Measurements from ENCODE around the gene LRRC28. TPM values are rescaled to one million over a fixed set of nuclear protein-coding genes. Genes with fewer than 3 reads are reported as not detected.

The LRRC28 gene
- polyA plus RNA-seq, 1 donor from 2014 or later, result 20.4 TPM

GRCh38 chr15:99429681-99430081, 178.4 kb downstream of the LRRC28 start:
- H3K9ac ChIP-seq (ENCODE audit: low read length), result no peak overlapping the region
- no peak overlapping the region for H3K27ac ChIP-seq (ENCODE audit: low read length)
- no peaks in the 10 kb centered on the region for H3K27me3 ChIP-seq (ENCODE audit: insufficient read depth, low read depth, low read length)
- no peak overlapping the region for H3K4me2 ChIP-seq (ENCODE audit: low read length)
- H2AFZ ChIP-seq (ENCODE audit: low read depth, low read length), result no peak overlapping the region
- no peaks in the 10 kb centered on the region for H4K20me1 ChIP-seq (ENCODE audit: insufficient read depth)
- no peaks in the 10 kb centered on the region for H3K9me2 ChIP-seq (ENCODE audit: insufficient read depth, low read length)
- no peaks in the 10 kb centered on the region for H3K9me3 ChIP-seq (ENCODE audit: low read length)
- no peak overlapping the region for H3K4me3 ChIP-seq (ENCODE audit: low read length)
- TF ChIP-seq POLR2AphosphoS5 (IDR thresholded peaks at IDR 0.05) (no peak), RAD21 (conservative IDR thresholded peaks at IDR 0.05) (no peak), EP300 (conservative IDR thresholded peaks at IDR 0.05; ENCODE audit: poor library complexity, severe bottlenecking) (no peak)
- no peaks in the 10 kb centered on the region for H3K79me2 ChIP-seq (replicated peaks; ENCODE audit: insufficient read depth, low read length)
- H3K36me3 ChIP-seq (ENCODE audit: insufficient read depth, low read length), result no peaks in the 10 kb centered on the region
- H3F3A ChIP-seq (ENCODE audit: insufficient read depth, low read length, poor library complexity, severe bottlenecking), result no peaks in the 10 kb centered on the region

- TF ChIP-seq MXI1 (conservative IDR thresholded peaks at IDR 0.05; ENCODE audit: poor library complexity, severe bottlenecking) (no peak), TAF1 (IDR thresholded peaks at IDR 0.05; ENCODE audit: low read depth) (no peak)
- H4K20me1 ChIP-seq (ENCODE audit: insufficient read depth), result no peaks in the 10 kb centered on the region
- no peak overlapping the region for H3K4me2 ChIP-seq (ENCODE audit: low read length)
Observed at GRCh38 chr15:99430881-99431401, 179.7 kb downstream of the LRRC28 start.

GRCh38 chr15:99431661-99432091, 180.4 kb downstream of the LRRC28 start:
- Histone ChIP-seq H3K36me3 (ENCODE audit: insufficient read depth, low read length) (no peaks in the 10 kb centered on the region), H3K9ac (ENCODE audit: low read length) (no peak overlapping the region), H3K9me3 (ENCODE audit: low read length) (no peaks in the 10 kb centered on the region), H3K4me2 (ENCODE audit: low read length) (no peak overlapping the region), H3K79me2 (replicated peaks; ENCODE audit: insufficient read depth, low read length) (no peaks in the 10 kb centered on the region), H4K20me1 (ENCODE audit: insufficient read depth) (no peaks in the 10 kb centered on the region), H3K9me2 (ENCODE audit: insufficient read depth, low read length) (no peaks in the 10 kb centered on the region), H3K4me3 (ENCODE audit: low read length) (no peak overlapping the region), H3F3A (ENCODE audit: insufficient read depth, low read length, poor library complexity, severe bottlenecking) (no peaks in the 10 kb centered on the region), H3K27me3 (ENCODE audit: insufficient read depth, low read depth, low read length) (no peaks in the 10 kb centered on the region), H2AFZ (ENCODE audit: low read depth, low read length) (no peak overlapping the region), H3K27ac (ENCODE audit: low read length) (no peak overlapping the region)
- TF ChIP-seq SMC3 (conservative IDR thresholded peaks at IDR 0.05; ENCODE audit: poor library complexity) (no peak), TAF1 (IDR thresholded peaks at IDR 0.05; ENCODE audit: low read depth) (no peak)

More at GRCh38 chr15:99430881-99431401, 179.7 kb downstream of the LRRC28 start:
- no peak overlapping the region for H3K9ac ChIP-seq (ENCODE audit: low read length)
- H3K36me3 ChIP-seq (ENCODE audit: insufficient read depth, low read length), result no peaks in the 10 kb centered on the region
- no peak overlapping the region for H3K4me3 ChIP-seq (ENCODE audit: low read length)
- H3K27me3 ChIP-seq (ENCODE audit: insufficient read depth, low read depth, low read length), result no peaks in the 10 kb centered on the region
- no peak overlapping the region for H2AFZ ChIP-seq (ENCODE audit: low read depth, low read length)
- H3K79me2 ChIP-seq (replicated peaks; ENCODE audit: insufficient read depth, low read length), result no peaks in the 10 kb centered on the region
- H3F3A ChIP-seq (ENCODE audit: insufficient read depth, low read length, poor library complexity, severe bottlenecking), result no peaks in the 10 kb centered on the region
- H3K9me3 ChIP-seq (ENCODE audit: low read length), result no peaks in the 10 kb centered on the region
- H3K27ac ChIP-seq (ENCODE audit: low read length), result no peak overlapping the region
- H3K9me2 ChIP-seq (ENCODE audit: insufficient read depth, low read length), result no peaks in the 10 kb centered on the region

GRCh38 chr15:99432271-99433025, 181.2 kb downstream of the LRRC28 start:
- no peak overlapping the region for H3K27ac ChIP-seq (ENCODE audit: low read length)
- H3K9me2 ChIP-seq (ENCODE audit: insufficient read depth, low read length), result no peaks in the 10 kb centered on the region
- TF ChIP-seq POLR2AphosphoS5 (IDR thresholded peaks at IDR 0.05), result no peak
- no peaks in the 10 kb centered on the region for H3K79me2 ChIP-seq (replicated peaks; ENCODE audit: insufficient read depth, low read length)
- no peaks in the 10 kb centered on the region for H4K20me1 ChIP-seq (ENCODE audit: insufficient read depth)
- H3K36me3 ChIP-seq (ENCODE audit: insufficient read depth, low read length), result no peaks in the 10 kb centered on the region
- no peak overlapping the region for H3K4me3 ChIP-seq (ENCODE audit: low read length)
- H2AFZ ChIP-seq (ENCODE audit: low read depth, low read length), result no peak overlapping the region
- H3K9me3 ChIP-seq (ENCODE audit: low read length), result no peaks in the 10 kb centered on the region
- H3F3A ChIP-seq (ENCODE audit: insufficient read depth, low read length, poor library complexity, severe bottlenecking), result no peaks in the 10 kb centered on the region
- no peaks in the 10 kb centered on the region for H3K27me3 ChIP-seq (ENCODE audit: insufficient read depth, low read depth, low read length)
- no peak overlapping the region for H3K9ac ChIP-seq (ENCODE audit: low read length)
- H3K4me2 ChIP-seq (ENCODE audit: low read length), result no peak overlapping the region

Measured in neural cell (in vitro differentiated cells).